ENCODE measurements around the gene INTS7. TPM values are rescaled to one million over a fixed set of nuclear protein-coding genes. Genes with fewer than 3 reads are reported as not detected.

INTS7 gene
- total RNA-seq, 2 donors from 2014 or later: 4.9 to 7.5 TPM

- Histone ChIP-seq H3K27me3 (no peaks in the 10 kb centered on the region), H3K36me3 (no peaks in the 10 kb centered on the region), H3K9me3 (no peaks in the 10 kb centered on the region), H3K4me1 (no peaks in the 10 kb centered on the region), H3K27ac (no peak overlapping the region), H3K4me3 (no peak overlapping the region)
- TF ChIP-seq CTCF (IDR thresholded peaks at IDR 0.05): peak; percentile 42 to 74
- no peak for DNase-seq (ENCODE audit: low spot score)
Observed at GRCh38 chr1:212062832-212063438, 27.6 kb upstream of the INTS7 start.

GRCh38 chr1:212060632-212061472, 25.5 kb upstream of the INTS7 start:
- TF ChIP-seq CTCF (IDR thresholded peaks at IDR 0.05): no peak
- no peak overlapping the region for H3K27ac ChIP-seq
- H3K36me3 ChIP-seq: no peaks in the 10 kb centered on the region
- peaks cover 0 to 9% of the 10 kb centered on the region in 2 donors for H3K9me3 ChIP-seq
- DNase-seq (ENCODE audit: low spot score): no peak
- no peaks in the 10 kb centered on the region for H3K4me1 ChIP-seq
- H3K27me3 ChIP-seq: no peaks in the 10 kb centered on the region
- no peak overlapping the region for H3K4me3 ChIP-seq

- H3K27me3 ChIP-seq: no peaks in the 10 kb centered on the region
- no peak overlapping the region for H3K4me3 ChIP-seq
- no peak for DNase-seq (ENCODE audit: low spot score)
- no peak overlapping the region for H3K27ac ChIP-seq
- no peaks in the 10 kb centered on the region for H3K36me3 ChIP-seq
- no peaks in the 10 kb centered on the region for H3K4me1 ChIP-seq
- no peak for TF ChIP-seq CTCF (IDR thresholded peaks at IDR 0.05)
- peaks cover 0 to 9% of the 10 kb centered on the region in 2 donors for H3K9me3 ChIP-seq
Observed at GRCh38 chr1:212055333-212055732, 20.0 kb upstream of the INTS7 start.

GRCh38 chr1:212053993-212054392, 18.6 kb upstream of the INTS7 start:
- no peak overlapping the region for H3K27ac ChIP-seq
- H3K36me3 ChIP-seq: no peaks in the 10 kb centered on the region
- no peak overlapping the region for H3K4me3 ChIP-seq
- no peaks in the 10 kb centered on the region for H3K27me3 ChIP-seq
- no peak for TF ChIP-seq CTCF (IDR thresholded peaks at IDR 0.05)
- no peaks in the 10 kb centered on the region for H3K4me1 ChIP-seq
- DNase-seq (ENCODE audit: low spot score): no peak
- peaks cover 0 to 9% of the 10 kb centered on the region in 2 donors for H3K9me3 ChIP-seq

DNA sequence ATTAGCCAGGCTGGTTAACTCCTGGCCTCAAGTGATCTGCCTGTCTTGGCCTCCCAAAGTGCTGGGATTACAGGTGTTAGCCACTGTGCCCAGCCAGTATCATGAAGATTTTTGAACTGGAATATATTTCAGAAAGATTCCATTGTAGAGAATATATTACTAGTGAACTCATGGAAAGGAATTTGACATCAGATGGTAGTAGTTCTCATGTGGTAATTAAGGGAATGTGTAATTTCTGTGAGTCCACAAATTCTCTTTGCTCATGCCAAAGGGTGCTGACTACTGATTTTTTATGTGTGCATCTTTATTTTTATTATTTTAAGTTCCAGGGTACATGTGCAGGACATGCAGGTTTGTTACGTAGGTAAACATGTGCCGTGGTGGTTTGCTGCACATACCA, 10.6 kb upstream of the INTS7 start:
- Histone ChIP-seq H3K9me3 (no peaks in the 10 kb centered on the region), H3K36me3 (no peaks in the 10 kb centered on the region), H3K27me3 (no peaks in the 10 kb centered on the region), H3K4me1 (no peaks in the 10 kb centered on the region), H3K4me3 (no peak overlapping the region), H3K27ac (no peak overlapping the region)
- no peak for TF ChIP-seq CTCF (IDR thresholded peaks at IDR 0.05)
- DNase-seq (ENCODE audit: low spot score): no peak
